Stimulated activated CD8-positive, alpha-beta memory T cell treated with anti-CD3 and anti-CD28 coated beads, Interleukin-4, amount 100 ng/mL, for 24 hours (primary cell): ENCODE measurements around the gene PFKFB2.

ENCODE experiments used
- DNase-seq: peaks from one replicate; pipeline ENCODE4 v3.0.0-alpha.2; 2020; ENCODE audit warnings: low read depth

PFKFB2 gene

DNA sequence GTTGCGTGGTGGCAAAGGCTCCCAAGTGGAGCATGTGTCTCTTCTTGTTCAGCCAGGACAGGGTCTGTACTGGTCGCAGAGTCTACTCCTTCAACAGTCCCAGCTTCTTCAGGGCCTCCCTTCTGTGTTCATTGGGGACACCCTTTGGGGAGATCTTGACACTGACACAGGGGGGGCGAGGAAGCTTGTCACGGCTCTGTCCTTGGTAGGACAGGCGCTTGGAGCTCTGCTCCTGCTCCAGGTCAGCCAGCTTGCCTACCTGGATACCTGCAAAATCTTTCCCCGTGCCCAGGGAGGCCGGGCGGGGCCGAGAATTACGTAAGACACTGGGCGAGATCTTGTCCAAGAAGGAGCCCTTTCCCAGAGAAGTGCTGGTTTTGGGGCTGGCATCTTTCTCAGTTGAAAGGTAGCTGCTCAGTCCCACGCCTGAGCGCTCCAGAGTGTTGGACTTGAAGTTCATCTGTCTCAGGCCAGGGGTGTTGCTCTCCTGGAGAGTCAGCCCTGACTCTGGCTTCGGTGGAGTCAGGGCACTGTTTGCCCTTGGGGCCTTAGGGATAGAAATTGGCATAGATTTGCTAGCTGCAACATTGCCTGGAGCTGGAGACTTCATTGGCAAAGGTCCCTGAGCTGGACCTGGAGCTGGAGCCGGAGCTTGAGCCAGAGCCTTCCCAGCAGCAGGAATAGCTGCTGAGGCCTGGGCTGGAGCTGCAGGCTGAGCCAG, 31.0 kb upstream of the PFKFB2 start:
- no peak for DNase-seq

DNA sequence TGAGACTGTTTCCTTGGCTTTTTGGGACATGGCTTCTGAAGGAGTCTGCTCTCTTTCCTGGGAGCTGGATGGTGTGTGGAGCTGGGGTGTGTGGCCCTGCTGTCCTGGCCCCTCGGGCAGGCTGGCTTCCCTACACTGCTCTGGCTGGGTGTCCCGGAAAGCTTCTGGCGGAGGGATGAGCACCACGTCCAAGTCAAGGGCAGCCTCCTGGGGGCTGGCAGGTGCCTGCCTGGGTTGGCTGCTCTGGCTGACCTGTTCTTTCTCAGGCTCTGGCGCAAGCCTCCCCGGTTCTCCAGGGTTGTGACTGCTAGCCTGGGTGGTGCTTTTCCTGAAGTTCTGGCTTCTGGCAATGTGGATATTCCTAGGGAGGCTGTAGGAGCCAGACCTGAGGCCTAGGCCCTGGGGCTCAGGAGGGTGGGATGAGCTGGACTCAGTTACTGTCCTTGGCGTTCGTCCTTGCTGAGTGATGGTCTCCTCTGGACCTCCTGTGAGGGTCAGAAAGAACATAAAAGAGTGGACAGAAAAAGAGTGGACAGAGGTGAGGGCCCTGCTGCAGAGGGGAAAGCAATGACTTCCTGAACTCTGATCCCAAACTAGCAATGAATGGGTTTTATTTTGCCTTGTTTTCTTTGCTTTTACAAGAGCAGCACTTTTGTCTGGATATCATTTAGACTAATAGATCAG, 29.9 kb upstream of the PFKFB2 start:
- DNase-seq, result no peak

DNA sequence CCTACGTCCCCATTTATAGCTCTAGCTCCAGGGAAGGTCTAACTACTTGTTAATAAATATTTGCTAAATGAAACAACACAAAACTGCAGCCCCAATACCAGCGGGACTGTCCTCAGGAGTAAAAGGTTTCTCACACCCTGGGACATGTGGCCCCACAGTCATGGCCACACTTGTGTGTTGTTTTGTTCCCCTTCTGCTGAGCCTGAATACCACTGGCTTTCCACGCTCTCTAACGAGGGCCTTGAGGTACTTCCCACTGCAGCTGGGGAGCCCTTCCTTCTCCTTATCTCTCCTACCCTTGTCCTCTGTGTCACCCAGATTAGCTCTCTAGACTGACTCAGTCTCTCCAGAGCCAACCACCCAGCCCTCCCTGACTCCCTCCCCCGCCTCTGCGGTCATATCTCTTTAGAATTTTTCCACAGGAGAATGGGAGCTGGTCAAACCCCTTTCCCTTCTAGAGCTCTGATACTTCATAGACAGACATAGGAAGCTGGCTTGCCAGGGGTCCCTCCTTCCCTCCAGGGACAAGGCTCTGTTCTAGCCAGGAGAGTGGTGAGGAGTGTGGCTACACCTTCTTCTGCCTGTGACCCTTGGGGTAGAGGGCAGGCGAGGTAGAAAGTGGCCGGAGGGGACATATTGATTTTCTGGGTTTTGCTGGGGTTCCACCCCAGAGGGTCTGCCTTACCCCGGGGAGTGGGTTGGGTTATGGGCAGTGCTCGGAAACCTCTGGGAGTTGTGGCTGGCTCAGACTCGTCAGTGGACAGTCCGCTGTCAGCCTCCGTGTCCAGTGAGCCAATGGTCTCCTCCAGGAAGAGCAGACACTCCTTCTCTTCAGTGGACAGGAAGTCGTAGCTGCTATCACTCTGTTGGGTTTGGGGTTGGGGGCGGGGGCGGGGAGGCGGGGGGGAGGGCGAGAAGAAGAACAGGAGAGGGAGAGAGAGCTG, 28.6 kb upstream of the PFKFB2 start:
- DNase-seq, result no peak

DNA sequence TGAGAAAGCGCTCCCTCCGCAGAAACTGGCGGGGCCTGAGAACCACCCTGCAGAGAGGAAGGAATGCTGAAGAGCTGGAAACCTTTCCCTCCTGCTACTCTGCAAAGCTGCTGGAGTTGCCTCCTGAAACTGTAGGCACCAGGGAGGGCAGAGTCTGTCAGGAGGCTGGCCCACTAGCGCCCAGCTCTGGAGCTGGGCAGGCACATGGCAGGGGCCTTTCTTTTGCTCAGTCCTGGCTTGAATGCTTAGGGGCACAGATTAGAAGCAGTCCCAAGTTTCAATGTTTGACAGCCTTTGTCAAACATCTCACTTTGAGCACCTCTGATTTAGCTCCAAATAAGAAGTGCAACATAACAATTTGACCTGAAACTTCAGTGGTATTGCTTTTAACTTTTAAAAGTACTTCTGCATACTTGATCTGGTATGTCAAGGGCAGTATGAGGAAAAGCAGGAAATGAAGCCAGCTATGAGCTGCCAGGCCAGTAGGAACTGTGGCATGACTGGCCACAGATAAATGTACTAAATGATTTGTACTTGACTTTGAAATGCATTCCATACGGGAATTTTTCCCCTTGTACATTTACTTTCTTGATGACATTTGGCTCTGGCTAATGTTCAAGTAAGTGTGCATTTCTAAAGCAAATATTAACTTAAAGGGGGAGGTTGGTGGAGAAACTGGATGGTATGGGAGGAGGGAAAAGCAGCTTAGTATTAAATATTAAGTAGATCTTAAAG, 27.8 kb upstream of the PFKFB2 start:
- no peak for DNase-seq

DNA sequence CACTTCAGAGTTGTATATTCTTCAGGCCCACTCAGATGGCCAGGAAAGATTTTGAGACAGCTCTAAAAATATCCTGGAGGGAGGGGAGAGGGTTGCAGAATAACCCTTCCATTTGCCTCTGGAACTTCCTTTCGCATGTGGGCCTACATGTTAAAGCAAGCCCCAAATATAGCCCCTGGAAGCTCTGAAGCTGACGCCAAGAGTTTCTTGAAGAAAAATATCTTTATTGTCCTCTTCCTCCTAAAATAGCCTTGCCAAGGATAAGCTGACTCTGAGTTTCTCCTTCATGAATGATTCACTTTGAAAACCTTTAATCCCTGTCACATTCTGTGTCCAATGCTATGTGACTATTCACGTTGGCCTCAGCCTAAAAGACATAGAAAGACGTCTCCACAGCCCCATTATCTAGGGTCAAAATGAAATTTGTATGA, 27.0 kb upstream of the PFKFB2 start:
- DNase-seq, result no peak

DNA sequence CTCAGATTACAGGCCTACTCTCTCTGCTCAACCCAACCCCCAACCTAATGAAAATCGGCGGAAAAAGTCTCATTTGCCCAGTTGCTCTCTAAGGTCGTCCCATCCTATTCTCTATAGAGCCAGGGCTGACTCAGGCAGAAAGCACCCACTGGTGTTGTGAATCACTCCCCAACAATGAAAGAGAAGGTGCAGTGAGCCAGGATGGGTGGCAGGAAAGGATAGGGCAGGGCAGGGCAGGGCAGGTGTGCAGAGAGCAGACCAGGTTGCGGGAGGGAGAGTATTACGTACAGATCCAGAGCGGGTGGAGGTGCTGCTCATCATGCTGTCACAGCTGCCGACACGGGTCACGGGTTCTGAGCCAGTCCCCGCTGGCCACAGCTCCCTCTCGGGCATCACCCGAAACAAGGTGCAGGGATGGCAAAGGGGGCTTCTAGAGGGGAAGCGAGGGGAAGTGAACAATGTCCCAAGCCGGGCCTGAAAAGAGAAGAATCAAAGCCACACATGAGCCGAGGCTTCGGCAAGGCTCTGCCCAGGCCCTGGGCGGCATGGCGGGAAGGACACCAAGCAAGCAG, 25.8 kb upstream of the PFKFB2 start:
- DNase-seq, result no peak

DNA sequence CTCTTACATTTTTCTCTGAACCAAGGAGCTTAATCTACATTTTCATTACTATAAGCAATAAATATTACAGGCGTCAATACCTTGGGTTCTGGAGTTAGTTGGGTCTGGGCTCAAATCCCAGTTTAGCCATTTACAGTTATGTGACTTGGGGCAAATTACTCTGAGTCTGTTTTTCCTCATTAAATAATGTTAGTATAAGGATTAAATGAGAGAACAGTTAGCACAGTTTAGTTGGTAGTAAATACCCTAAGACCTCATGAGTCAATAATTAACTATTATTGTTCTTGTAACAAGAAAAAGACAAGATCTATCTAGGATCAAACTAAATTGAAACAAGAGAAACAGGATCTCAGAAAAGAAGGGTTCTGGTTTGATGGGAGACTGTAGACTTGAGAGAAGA, 25.2 kb upstream of the PFKFB2 start:
- no peak for DNase-seq

DNA sequence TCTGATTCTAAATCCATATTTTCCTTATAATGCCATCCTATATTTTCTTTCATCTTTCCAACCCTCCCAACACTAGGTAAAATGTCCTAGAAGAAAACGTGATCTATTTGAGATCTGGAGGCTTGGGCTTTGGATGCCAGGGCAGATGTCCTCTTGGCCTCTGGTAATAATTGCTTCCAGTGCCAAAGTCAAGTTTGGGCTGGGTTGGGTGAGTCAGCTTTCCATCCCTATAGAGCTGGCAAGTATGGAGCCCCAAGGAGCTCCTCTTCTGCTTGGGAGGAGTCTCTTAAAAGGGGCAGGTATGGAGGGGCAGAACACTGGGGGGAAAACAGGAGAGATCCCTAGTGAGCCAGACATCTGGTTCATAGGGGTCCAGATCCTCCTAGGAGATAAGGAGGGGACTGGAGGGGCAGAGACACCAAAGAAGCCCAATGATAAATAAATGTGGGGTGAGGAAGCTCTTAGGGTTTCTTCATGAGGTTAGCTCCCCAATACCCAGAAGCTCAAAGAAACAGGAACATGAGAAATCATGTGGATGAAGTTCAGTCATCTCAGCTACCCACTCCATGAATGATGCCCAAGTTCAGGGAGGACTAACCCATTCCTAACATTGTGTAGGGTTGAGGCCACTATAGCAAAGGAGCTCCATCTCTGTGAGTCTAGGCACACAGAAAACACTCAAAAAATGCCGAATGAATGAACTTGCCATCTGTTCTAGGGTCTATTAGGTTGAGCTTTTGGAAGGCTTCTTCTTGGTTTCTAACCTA, 24.0 kb upstream of the PFKFB2 start:
- no peak for DNase-seq

DNA sequence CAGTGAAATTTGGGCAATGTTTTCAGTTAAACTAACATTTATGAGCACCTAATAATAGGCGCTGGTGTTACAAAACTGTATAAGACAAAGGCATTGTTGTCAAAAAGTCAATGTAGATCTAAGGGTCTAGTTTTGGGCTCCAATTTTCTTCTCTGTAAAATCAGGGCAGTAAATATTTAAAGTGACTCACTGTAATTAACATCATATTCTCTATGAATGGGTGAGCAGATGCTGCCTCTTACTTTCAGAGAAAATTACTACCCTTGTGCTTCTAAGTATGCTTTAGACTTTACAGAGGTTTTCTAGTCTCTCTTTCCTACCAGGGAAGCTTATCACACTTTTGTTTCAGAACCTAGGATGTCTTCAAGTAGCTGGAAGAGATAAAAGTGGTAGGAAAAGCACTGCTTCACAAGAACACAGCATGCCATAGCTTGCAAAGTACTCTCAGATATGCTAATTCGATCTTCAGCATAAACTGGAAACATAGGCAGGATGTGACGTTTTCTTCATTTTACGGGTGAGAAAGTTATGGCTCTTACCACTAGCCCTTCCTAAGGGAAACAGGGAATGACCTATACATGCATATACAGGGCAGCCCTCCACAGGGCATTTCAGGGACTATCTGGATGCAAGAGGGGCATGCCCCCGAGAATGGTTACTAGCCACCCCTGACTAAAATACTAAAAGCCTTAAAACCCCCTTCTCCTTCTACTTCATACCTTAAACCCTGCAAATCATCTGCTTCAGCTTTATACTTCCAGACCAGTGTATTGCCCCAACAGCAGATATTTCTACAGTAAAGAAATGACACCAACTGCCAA, 23.2 kb upstream of the PFKFB2 start:
- DNase-seq, result no peak

DNA sequence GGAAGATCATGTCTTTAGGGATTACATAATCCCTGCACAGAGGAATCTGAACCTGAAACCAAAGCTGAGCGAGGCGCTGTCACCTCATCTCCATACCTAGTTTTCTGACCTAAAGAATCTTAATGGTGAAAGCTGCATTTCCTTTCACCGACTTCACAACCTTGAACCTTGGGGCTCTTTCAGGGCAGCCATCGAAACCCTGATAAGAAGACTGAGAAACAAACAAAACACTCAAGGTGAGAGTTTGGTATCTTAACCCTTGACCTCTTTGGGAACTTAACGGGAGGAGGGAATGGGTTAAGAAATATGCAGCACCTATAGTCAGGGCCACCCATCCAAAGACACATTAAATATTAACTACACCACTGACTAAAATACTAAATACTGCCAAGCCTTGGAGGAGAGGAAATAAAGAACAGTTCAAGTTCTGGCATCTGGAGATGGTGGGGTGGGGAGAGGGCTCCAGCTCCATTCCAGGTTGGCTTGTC, 22.5 kb upstream of the PFKFB2 start:
- no peak for DNase-seq

DNA sequence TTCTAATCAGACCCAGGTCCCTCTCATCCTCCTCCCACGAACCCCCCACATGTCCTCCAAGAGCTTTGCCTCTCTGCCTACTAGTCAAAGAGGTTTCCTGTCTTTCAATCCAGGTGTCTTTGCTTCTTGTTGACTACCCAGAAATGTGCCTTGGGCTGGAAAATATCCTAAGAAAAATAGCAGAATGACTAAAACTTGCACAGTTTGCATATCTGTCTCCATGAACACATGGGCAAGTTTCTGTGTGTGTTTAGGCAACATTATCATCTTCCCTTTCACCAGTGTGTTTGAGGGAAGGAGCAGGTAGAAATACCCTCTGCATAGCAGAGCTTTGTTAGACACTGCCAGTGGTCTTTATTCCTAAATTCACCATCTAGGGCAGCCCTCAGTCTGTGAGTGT, 22.1 kb upstream of the PFKFB2 start:
- no peak for DNase-seq

DNA sequence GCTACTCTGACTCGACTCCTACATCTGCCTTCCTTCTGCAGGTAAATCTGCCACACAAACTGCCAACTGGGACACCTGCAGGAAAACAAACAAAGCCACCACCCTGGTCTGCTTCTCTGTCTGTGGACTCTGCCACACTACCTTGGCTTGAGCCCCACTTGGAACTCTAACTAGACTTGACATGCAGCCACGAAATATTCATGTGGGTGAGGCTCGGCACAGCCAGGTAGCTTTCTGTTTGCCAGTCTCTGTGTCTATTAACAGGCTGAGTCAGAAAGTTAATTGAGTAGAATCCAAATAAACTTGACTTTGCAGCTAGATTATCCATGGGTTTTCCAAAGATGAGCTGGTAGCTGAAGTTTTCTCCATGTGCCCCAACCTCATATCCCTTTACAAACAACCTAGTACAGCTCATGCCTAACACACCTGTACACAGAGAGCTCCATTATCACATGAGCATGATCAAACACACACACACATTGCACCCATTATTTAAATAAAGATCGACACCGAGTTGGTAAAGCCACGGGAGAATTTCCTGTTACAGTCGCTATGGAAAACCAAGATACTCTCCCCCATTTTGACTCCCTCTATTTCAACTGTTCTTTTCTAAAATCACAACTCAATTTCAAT, 21.3 kb upstream of the PFKFB2 start:
- DNase-seq, result no peak

DNA sequence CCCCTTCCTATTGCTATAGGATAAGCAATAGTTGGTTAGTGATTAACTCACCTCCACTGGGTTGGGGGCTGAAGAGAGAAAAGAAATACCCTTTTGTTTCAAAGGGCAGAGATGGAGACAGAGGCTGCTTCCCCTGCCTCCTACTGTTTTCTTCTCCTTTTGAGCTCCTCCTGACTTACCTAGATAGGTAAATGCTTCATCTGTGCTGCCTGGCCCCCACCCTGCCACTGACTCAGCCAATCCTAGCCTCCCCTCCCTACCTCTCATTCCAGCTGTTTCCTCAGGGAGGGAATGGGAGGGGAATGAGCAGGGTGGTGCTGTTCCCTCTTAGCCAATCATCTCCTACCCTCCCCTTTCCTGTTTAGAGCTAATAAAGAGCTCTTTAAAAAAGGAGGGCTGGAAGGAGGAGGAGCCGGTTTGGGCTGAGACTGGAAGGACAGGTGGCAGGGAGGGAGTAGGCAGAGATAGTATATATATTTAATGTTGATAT, 20.5 kb upstream of the PFKFB2 start, which contains the start of gene C1orf116:
Gene C1orf116, minus strand, starts transcription at position 229 of the 490 bp plus-strand sequence. CDS start 5,158 bp downstream, outside the sequence.
- no peak for DNase-seq

DNA sequence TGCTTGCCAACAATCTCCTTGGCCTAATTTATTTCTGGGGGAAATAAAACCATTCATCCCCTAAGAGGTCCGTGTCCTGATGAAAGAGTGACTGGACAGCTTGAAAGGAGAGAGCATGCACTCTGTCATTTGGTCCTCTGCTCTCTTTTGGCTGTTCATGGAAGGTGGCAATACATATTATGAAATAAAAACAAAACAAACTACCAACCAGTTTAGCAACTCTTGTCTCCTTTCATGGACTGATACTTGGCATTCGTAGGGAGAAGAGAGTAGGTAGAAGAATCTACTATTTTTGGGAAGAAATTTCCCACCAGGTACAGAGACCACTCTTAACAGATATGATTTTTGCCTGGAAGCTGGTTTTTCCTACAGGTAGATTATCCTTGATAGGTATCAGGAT, 19.8 kb upstream of the PFKFB2 start:
- DNase-seq, result no peak

DNA sequence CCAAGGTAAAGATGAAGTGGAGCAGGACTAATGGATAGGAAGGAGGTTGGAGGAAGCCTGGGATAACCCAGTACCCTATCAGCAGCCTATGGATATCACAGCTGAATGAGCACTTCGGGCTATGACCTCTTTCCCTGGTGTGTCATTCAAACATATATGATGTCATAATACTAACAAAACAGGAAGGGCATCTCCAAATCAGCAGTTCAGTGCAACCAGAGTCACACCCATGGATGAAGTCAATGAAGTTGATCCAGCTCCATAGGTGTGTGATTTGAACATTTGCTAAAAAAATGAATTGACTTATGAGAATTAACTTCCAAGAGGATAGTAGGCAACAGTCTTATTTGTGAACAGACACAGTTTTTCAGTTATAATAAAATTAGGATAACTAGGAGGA, 18.9 kb upstream of the PFKFB2 start:
- DNase-seq, result no peak

DNA sequence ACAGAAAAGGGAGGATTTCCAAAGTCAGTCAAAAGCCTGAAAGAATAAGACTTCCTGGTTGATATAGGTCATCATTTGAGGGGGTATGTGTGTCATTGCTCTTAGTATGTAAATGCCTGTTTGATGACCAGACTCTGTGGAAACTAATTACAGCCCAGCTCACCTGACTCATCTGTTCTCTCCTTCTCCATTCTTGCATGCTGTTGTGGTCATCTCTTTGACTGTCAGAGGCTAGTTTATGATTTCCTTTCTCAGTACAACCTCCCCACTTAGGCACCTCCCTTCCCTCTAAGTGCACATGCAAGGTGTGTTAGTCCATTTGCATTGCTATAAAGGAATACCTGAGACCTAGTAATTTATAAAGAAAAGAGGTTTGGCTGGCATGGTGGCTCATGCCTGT, 18.1 kb upstream of the PFKFB2 start:
- DNase-seq, result no peak

DNA sequence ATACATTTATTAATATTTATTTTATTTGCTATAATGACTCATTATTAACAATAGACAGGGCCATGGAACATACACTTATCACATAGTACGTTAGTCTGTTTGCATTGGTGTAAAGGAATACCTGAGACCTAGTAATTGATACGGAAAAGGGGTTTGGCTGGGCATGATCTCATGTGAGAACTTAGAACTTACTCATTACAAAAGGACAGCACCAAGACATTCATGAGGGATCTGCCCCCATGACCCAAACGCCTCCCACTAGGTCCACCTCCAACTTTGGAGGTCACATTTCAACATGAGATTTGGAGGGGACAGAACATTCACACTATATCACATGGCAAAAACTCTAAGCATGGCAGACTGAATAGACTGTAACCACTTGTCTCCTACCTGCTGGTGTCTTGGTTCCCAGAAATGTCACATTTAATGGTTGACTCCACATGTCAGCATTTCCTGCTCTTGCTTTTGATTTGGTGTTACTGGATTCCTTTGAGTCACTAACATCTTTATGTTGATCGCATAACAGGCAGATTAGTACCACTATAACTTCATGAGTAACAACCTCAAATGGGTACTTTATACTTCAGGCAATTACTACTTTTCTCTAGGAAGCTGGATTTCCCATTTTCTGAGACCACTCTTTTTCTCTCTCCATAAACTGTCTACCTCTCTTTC, 17.1 kb upstream of the PFKFB2 start:
- DNase-seq, result no peak

DNA sequence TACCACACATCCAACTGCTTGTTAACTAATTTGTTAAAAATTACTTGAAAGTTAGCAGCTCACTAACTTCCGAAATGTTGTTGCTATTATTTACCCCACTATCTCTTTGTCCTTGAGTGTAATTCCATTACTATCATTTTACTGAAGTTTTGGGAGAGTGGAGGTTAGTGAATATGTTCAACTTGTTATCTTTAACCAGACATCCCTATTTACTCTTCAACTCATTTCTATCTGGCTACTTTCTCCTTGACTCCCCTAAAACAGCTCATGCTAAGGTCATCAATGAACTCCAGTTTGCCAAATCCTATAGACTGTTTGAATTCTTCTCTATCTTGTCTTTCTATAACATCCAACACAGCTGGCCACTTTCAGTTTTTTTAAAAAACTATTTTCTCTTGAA, 16.2 kb upstream of the PFKFB2 start:
- DNase-seq, result no peak
